Measurements from ENCODE around the gene TM7SF3. TPM values are rescaled to one million over a fixed set of nuclear protein-coding genes. Genes with fewer than 3 reads are reported as not detected.
"Not testable (repeated sequence)": the region's sequence is repeated elsewhere in the genome, so short reads cannot be mapped to it uniquely, and the experiment has no call there.

The TM7SF3 gene, protein sequence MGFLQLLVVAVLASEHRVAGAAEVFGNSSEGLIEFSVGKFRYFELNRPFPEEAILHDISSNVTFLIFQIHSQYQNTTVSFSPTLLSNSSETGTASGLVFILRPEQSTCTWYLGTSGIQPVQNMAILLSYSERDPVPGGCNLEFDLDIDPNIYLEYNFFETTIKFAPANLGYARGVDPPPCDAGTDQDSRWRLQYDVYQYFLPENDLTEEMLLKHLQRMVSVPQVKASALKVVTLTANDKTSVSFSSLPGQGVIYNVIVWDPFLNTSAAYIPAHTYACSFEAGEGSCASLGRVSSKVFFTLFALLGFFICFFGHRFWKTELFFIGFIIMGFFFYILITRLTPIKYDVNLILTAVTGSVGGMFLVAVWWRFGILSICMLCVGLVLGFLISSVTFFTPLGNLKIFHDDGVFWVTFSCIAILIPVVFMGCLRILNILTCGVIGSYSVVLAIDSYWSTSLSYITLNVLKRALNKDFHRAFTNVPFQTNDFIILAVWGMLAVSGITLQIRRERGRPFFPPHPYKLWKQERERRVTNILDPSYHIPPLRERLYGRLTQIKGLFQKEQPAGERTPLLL
- 90.1 TPM for total RNA-seq

DNA sequence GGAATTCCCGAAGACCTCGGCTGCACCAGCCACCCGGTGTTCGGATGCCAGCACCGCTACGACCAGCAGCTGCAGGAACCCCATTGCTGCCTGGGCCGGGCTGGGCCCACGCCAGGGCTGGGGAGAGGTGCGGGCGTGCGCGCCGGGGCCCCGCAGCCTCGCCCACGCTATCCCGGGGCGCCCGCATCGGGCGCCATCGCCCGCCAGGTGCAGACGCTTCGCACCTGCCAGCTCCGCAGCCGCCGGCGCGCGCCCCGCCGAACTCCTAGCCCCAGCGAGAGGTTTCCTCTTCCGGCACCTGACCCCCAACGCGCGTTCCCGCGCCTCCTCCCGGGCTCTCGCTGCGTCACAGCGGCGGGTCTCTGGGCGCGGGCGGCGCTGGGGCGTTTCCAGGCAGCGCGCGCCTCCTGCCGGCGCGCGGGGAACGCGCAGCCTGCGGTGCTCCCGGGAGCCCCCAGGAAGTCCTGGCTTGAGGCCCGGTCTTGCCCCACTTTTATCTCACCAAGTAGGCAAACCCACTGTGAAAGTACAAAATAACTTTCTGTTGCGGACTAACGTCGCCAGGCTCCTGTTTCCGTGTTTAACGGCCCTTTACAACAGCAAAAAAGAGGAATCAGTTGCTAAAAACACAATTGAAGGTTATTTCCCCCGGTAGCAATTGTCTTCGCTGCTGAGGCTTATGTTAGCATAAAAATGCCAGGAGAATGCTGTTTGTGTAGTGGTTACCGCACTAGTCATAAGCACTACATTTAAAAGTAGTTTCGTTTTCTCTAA lies at the start of gene TM7SF3:
Gene TM7SF3, minus strand, starts transcription at position 300 of the 774 bp plus-strand sequence. Its CDS starts 216 bp downstream, at position 84.
- DNase-seq (ENCODE audit: low spot score in 2 of 2) (peak; percentile 90 to 91), FAIRE-seq (no peak)

GRCh38 chr12:27063250-27063851 lies 49.2 kb upstream of the TM7SF3 start:
- DNase-seq (ENCODE audit: low spot score in 2 of 2) (no peak), FAIRE-seq (no peak)

DNA sequence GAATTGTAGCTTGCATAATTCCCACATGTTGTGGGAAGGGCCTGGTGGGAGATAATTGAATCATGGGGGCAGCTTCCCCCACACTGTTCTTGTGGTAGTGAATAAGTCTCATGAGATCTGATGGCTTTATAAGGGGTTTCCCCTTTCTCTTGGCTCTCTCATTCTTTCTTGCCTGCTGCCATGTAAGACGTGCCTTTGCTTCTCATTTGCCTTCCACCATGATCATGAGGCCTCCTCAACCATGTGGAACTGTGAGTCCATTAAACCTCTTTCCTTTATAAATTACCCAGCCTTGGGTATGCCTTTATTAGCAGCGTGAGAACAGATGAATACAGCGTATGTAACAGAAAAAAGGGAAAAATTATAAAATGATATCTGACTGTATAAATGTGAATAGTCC lies 47.1 kb upstream of the TM7SF3 start:
- DNase-seq (ENCODE audit: low spot score in 2 of 2) (no peak), FAIRE-seq (no peak)

GRCh38 chr12:27060740-27061139 lies 46.6 kb upstream of the TM7SF3 start:
- FAIRE-seq (no peak), DNase-seq (ENCODE audit: low spot score in 2 of 2) (no peak)

- DNase-seq (ENCODE audit: low spot score in 2 of 2) (no peak), FAIRE-seq (no peak)
Observed at GRCh38 chr12:27057543-27057942, 43.4 kb upstream of the TM7SF3 start.

GRCh38 chr12:27055966-27056365 lies 41.8 kb upstream of the TM7SF3 start:
- DNase-seq (ENCODE audit: low spot score in 2 of 2) (no peak), FAIRE-seq (no peak)

DNA sequence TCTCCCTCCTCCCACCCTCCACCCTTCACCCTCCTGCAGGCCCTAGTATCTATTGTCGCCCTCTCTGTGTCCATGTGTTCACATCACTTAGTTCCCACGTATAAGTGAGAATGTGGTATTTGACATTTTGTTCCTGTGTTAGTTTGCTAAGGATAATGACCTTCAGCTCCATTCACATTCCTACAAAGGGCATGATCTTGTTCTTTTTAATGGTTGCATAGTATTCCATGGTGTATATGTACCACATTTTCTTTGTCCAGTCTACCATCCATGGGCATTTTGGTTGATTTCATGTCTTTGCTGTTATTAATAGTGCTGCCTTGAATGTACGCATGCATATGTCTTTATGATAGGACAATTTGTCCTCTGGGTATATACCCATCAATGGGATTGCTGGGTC lies 38.6 kb upstream of the TM7SF3 start:
- DNase-seq (ENCODE audit: low spot score in 2 of 2), result no peak
- FAIRE-seq, result no peak

GRCh38 chr12:27052176-27052575 lies 38.0 kb upstream of the TM7SF3 start:
- no peak for FAIRE-seq

GRCh38 chr12:27048822-27049752 lies 34.9 kb upstream of the TM7SF3 start:
- no peak for FAIRE-seq
- no peak for DNase-seq (ENCODE audit: low spot score in 2 of 2)

More at GRCh38 chr12:27052176-27052575, 38.0 kb upstream of the TM7SF3 start:
- DNase-seq (ENCODE audit: low spot score in 2 of 2), result no peak

DNA sequence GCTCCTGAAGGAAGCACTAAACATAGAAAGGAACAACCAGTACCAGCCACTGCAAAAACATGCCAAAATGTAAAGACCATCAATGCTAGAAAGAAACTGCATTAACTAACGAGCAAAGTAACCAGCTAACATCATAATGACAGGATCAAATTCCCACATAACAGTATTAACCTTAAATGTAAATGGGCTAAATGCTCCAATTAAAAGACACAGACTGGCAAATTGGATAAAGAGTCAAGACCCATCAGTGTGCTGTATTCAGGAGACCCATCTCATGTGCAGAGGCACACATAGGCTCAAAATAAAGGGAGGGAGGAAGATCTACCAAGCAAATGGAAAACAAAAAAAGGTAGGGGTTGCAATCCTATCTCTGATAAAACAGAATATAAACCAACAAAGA lies 27.8 kb upstream of the TM7SF3 start:
- not testable (repeated sequence) for DNase-seq (ENCODE audit: low spot score in 2 of 2); FAIRE-seq

DNA sequence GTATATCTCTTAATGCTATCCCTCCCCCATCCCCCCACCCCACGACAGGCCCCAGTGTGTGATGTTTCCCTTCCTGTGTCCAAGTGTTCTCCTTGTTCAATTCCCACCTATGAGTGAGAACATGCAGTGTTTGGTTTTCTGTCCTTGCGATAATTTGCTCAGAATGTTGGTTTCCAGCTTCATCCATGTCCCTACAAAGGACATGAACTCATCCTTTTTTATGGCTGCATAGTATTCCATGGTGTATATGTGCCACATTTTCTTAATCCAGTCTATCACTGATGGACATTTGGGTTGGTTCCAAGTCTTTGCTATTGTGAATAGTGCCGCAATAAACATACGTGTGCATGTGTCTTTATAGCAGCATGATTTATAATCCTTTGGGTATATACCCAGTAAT lies 26.5 kb upstream of the TM7SF3 start:
- FAIRE-seq; DNase-seq (ENCODE audit: low spot score in 2 of 2): not testable (repeated sequence)

- DNase-seq (ENCODE audit: low spot score in 2 of 2) (no peak), FAIRE-seq (no peak)
Observed at GRCh38 chr12:27034607-27035293, 20.6 kb upstream of the TM7SF3 start.

- no peak for FAIRE-seq
- no peak for DNase-seq (ENCODE audit: low spot score in 2 of 2)
Observed at GRCh38 chr12:27032679-27033078, 18.5 kb upstream of the TM7SF3 start.

GRCh38 chr12:27031531-27031930 lies 17.3 kb upstream of the TM7SF3 start:
- no peak for FAIRE-seq
- DNase-seq (ENCODE audit: low spot score in 2 of 2), result no peak

- DNase-seq (ENCODE audit: low spot score in 2 of 2) (no peak), FAIRE-seq (no peak)
Observed at GRCh38 chr12:27026257-27026656, 12.1 kb upstream of the TM7SF3 start.

DNA sequence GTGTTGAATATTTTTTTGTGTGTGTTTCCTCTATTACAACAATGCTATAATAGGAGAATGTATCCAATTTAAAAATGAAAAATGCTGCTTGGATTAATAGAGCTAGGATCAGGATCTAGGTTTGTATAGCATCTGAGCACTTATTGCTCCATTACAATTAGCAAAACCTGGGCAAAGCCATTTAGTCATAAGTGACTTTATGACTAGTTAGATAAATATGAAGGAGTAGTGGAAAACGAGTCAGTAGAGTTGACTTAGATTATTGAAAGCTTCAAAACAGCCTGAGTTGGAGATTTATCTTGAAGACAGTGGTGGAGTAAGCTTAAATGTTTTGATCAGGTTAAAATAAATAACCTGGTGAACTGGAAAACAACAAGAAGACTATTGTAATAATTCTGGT lies 10.9 kb upstream of the TM7SF3 start:
- DNase-seq (ENCODE audit: low spot score in 2 of 2) (no peak), FAIRE-seq (no peak)

DNA sequence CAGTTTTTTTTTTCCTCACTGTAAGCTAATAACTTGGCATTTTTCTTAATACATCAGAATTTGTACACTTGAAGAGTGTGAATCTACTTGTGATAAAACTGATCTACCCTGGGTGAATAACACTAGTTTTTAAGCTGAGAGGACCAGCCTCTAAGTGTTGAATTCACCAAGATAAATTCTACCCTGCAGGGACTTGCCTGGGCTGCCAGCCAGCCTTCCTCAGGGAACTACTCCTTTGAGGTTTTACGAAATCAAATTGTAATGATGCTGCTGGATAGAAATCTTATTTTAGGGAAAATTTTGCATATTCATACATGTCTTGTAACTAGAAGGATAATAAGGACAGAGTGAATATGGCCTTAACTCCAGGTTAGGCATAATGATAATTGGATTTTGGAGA lies 10.1 kb upstream of the TM7SF3 start:
- no peak for FAIRE-seq

GRCh38 chr12:27020761-27021160 lies 6.6 kb upstream of the TM7SF3 start:
- FAIRE-seq (no peak), DNase-seq (ENCODE audit: low spot score in 2 of 2) (no peak)

More for the DNA sequence above, 10.1 kb upstream of the TM7SF3 start:
- no peak for DNase-seq (ENCODE audit: low spot score in 2 of 2)

DNA sequence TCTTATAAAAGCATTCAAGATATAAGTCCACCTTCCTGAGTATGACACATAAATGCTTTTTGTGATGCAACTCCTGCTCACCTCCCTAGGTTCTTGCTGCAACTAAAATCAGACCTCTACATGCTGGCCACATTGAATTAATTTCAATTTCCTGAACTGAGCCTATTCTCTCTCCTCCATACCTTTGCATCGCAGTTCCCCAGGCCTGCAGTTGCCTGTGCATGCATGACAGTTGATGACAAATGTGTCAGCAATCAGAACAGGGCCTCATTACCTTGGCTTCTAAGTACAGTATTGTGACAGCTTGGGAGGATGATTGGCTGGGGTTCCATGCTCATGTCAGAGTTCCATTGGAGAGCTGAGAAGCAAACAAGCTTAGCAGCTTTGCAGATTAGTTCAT lies 3.9 kb upstream of the TM7SF3 start:
- no peak for FAIRE-seq
- DNase-seq (ENCODE audit: low spot score in 2 of 2), result no peak

Measured in frontal cortex (tissue), 4 donors.